Ishikawa (cell line): ENCODE measurements around the gene TREX2.

Experiments used
- CEBPB ChIP-seq: IDR thresholded peaks from 2 replicates; pipeline ENCODE4 v1.6.1; 2012
- RAD21 ChIP-seq: IDR thresholded peaks from 2 replicates; pipeline ENCODE4 v1.6.1; 2012; ENCODE audit warnings: low read depth
- REST ChIP-seq: IDR thresholded peaks from 2 replicates; pipeline ENCODE4 v1.6.1; 2012; ENCODE audit warnings: low read depth, mild to moderate bottlenecking
- TEAD4 ChIP-seq: IDR thresholded peaks from 2 replicates; pipeline ENCODE4 v1.6.1; 2012

GRCh38 chrX:153478746-153479145 lies 32.9 kb upstream of the TREX2 start:
- TF ChIP-seq CEBPB = no peak
- no peak for TF ChIP-seq RAD21
- TF ChIP-seq TEAD4 = no peak
- TF ChIP-seq REST = no peak
